ENCODE results near the gene TAOK1.

DNA sequence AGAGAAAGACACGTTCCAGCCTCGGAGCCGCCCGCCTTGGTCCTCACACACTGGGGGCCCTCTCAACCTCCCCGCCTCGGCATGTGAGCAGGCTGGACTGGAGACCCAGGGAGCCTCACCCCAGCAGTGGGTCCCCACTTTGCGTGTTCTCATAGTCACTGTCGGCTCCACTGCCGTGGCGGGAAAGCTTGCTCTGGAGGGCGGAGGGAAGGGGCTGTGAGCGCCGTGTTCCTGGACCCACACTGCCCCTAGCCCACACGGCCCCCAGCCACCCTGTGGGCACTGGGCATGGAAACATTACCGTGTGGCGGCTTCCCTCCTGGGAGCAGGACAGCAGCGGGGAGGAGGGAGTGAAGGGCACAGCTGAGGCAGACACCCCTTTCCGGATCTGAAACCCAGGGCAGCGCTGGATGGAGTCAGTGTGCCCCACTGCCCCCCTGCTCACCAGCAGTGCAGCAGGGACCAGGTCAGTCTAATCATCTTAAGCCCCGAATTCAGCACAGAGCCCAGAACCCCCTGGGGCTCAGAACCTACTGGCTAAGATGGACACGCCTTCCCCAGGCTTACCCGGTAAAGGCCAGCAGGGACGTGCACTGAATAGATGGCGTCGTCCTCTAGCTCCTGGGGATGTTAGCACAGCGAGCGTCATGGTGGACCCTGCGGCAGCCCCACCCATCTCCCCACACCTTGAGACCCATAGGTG lies 185.5 kb downstream of the TAOK1 start:
- no peak for TF ChIP-seq GATA2 (IDR thresholded peaks at IDR 0.05; ENCODE audit: low read depth, low read length)
- TF ChIP-seq GATA3 (IDR thresholded peaks at IDR 0.05; ENCODE audit: low read depth, low read length), result no peak

Measured in SH-SY5Y (cell line).